Activated CD8-positive, alpha-beta memory T cell treated with anti-CD3 and anti-CD28 coated beads, Interleukin-2, amount 50 U/mL, for 1 hour (primary cell): Measurements from ENCODE around the gene SEMA4C.
A peak's percentile ranks its signal among the peaks of the same experiment; 100 is the strongest.

Experiments
- DNase-seq: peaks from one replicate; pipeline ENCODE4 v3.0.0-alpha.2; 2020; ENCODE audit errors: extremely low read depth

SEMA4C gene

DNA sequence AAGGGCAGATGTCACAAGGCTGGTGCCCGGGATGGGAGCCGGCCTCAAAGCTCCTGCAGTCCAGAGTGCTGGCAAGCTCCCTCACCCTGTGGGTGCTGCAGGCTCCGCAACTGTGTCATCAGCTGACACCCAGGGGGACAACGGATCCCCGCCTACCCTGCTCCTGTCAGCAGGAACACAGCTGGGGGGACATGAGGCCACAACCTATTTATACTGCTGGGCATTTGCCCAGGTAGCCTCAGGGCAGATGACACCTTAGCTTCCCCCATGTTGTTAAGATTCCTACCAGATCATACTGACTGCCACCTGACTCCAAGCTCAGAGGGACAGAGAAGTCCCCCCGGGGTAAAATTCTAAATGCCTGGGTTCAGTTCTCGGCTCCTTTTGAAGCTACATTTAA, 27.3 kb downstream of the SEMA4C start:
- no peak for DNase-seq

- no peak for DNase-seq
These were observed 28.0 kb downstream of the SEMA4C start for GRCh38 chr2:96841701-96842495.

DNA sequence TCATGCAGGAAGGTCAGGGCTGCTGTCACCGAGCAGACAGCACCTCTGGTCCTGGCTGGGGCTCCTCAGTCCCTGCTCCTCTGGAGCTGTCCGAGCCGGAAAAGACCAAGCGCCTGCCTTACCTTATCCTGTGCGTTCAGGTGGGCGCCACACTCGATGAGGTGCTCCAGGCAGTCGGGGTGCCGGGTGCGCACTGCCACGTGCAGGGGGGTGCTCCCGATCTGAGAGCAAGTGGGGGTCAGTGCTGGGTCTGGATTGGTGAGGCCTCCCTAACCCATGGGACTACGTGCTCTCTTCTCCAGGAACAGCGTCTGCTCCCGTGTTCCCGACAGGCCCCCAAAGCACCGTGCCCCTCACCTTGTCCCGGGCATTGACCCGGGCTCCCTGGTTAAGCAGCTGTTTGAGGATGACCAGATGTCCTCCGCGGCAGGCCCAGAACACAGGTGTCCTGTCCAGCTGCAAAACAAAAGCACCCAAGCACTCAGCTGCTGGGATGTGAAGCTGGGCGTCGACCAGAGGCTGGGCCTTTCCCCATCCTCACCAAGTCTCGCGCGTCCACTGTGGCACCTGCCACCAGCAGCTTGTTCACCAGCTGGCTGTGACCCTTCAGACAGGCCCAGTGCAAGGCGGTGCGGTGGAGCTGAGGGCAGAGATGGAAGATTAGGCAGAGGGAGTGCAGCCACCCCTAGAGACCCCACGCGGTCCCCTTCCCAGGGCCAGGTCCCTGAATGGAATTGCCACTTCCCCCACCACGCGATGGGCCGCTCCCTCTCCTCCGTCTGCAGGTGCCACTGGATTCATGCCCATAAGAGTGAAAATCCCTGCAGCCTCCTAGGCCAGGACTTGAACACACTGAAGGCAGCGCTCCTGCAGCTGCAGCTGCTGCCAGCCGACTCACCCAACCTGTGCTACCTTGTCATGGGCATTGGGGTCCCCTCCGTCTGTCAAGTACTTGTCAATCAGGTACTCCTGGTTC, 29.7 kb downstream of the SEMA4C start:
- no peak for DNase-seq

- DNase-seq: peak; percentile 54
These were observed 30.5 kb downstream of the SEMA4C start for GRCh38 chr2:96839293-96839874.

DNA sequence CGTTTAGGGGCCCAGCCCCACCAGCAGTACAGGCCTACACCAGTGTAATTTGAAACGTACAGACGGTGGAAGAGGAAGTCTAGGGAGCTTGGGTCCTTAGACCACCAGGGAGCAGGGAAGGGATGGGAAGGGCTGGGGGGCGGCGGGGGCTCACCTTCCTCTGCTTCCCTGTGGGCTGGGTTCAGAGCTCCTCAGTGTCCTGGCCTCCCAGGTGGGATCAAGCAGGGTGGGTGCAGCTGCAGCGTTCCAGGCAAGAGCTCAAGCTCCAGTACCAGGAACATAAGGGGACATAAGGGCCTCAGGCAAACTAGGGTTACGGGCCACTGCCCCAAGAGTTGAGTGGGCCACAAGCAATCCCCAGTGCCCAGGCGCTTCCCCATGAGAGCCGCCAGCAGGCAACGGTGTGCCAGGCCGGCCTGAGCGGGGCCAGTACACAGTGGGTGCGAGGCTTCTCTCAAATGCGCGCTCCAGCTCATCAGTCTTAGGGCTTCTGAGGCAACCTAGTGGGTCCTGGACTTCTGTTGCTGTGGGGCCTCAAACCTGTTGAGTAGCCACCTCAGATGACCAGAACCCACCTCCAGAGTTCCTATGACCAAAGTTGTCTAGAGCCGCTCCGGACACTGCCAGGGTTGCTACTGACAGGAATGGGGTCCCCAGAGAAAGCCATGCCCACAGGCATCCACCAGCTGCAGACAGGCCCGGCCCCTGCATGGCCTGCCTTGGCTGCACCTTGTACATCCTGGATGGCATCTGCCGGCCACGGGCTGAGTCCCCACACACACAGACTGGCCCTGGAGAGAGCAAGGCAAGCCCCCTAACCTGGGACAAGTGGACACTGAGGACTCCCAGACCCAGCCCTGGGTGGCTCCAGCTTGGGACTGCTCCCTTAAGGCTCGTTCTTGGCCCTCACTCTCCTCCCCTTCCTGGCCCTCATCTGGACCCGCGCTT, 31.3 kb downstream of the SEMA4C start:
- DNase-seq: no peak

DNA sequence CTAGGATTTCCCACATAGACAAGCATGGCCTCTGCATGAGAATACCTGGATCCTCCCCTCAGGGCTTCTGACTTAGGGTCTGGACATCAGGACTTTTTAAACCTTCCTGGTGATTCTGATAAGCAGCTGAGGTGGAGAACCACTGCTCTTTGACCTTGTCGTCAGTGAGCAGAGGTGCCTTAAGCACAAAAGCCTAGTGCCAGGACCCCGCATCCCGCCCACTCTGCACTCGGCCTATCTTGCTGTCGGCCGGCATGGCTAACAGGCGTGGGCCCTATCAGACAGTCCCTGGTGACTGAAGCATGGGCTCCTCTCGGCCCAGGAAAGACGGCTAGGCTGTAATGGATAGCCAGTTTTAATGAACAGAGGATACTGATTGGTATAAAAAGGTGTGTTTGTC, 32.3 kb downstream of the SEMA4C start:
- no peak for DNase-seq

DNA sequence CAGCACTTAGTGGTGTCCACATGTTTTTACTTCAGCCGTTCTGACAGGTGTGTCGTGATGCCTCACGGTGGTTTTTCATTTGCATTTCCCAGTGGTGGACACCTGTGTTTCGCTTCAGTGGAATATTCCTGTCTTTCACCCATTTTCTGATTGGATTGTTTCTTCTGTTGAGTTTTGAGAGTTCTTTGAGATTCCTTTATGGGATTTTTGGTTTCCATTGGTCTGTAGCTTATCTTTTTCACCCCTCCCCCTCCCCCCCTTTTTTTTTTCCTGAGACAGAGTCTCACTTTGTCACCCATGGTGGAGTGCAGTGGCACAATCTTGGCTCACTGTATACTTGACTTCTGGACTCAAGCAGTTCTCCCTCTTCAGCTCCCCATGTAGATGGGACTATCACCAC, 34.0 kb downstream of the SEMA4C start:
- DNase-seq: no peak

DNA sequence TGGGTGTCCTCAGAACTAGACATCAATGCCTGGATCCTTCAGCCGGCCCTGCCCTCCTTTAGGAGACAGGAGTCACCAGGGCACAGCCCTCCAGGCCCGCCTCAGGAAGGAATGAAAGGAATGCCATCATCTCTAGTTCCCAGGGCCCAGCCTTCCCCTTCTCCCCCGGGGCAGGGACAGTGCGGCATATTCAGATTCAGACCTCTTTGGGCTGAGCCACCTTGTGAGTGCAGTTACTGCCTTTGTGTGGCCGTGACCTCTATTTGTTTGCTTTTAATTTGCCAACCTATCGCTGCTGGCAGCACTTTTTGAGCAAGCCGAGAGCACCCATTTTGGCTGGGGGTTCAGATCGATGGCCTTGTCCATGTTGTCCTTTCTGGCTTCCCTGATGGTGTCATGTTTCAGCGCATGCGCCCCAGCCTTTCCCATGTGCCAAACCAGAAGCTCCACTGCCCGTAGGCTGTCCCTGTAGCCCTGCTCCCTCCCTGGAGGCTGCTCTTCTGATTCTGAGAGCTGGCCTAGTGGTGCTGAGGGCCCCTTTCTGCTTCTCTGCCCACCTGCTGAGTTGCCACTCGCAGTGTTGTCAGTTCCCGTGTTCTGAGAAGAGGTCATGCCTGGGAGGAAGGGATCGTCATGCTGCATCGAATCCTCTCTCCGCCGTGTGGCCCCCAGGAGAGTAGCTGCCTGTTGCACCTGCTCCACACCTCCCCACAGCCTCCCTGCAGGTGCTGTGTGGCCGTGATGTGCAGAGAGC, 36.9 kb downstream of the SEMA4C start:
- DNase-seq: no peak

GRCh38 chr2:96832408-96832753, 37.5 kb downstream of the SEMA4C start:
- no peak for DNase-seq

DNA sequence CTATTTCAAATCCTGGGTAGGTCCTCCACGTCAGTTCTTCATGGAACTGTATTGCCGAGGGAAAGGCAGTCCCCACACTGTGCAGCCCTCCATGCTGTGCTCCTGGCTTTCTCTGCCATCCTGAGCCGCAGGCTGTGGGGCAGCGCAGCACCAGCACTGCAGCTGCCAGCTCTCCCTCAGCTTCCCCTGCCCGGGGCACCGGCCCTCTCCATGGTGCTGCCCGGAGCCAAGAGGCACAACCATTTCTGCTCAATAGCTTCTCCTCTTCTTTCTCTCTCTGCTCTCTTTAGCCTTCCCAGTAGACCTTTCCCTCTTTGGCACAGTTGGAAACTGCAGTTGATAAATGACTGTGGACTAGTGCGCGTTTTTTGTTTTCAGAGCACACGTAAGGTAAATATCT, 38.2 kb downstream of the SEMA4C start:
- DNase-seq: no peak

DNA sequence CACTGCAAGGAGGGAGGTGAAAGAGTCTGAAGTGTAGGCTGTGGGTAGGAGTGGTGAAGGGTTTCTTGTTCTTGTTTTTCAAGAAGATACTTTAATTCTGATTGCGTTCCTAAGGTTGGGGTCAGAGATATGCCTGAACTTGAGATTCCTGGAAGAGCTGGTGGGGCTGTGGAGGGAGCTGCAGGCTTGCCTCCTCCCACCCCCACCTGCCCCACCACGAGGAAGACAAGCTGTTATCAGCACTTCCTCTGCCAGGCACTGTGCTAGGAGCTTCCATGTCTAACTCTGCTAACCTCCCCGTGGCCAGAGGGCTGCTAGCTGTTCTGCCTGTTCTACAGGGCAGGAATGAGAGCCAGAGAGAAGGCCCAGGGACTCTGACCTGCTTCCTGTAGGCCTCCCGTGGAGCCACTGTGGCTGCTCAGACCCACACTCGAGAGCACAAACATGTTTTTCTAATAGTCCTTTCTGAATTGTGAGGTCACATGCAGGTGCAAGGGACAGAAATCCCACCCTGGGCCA, 39.8 kb downstream of the SEMA4C start:
- no peak for DNase-seq

DNA sequence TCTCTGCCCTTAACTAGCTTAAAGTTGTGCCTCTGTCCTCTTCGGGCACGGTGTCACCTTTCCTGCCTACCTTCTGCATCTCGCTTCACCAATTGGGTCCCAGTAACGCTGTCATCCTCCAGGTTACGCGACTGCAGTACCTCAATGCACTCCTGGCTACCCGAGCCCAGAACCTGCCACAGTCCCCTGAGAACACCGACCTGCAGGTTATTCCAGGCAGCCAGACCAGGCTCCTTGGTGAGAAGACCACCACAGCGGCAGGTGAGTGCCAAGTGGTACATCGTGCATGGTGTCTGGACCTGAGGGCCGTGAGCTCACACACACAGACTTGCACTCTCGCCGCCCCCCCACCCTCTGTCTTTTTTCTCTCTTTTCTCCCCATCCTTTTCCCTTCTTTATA, 41.0 kb downstream of the SEMA4C start:
- DNase-seq: no peak

- no peak for DNase-seq
These were observed 41.4 kb downstream of the SEMA4C start for GRCh38 chr2:96828436-96828835.

DNA sequence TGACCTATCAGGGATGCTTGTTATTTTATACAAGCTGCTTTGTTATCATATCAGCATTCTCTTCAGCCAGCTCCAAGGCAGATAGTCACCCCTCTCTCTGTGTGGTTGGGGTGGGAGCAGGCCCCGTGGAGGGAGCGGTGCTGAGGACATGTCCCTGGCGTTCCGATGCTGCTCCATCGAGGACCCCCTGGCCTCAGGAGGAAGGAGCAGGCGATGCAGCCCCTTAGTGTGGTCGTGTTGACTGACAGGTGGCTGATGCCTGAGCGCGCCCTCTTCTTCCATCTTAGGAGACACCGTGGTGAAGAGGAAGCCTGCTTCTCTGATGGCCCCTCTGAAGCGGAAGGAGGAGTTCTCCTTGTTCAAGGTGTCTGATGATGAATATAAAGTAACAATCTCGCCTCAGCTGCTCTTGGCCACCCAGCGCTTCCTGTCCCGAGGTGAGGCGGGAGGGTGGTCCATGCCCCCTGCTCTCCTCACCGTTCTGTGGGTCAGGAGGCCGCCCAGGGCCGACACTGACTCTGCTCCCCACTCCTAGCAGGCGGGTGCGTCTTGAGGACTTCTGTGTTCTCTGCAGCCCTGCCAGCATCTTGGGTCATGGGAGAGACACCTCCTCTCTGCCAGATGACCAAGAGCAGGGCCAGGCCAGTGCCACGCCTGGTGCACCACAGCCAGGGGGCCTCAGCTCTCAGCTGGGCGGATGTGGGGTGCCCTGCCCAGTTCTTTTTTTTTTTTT, 43.2 kb downstream of the SEMA4C start:
- DNase-seq: no peak

- DNase-seq: no peak
These were observed 44.8 kb downstream of the SEMA4C start for GRCh38 chr2:96825057-96825456.

- DNase-seq: no peak
These were observed 45.6 kb downstream of the SEMA4C start for GRCh38 chr2:96824079-96824870.

DNA sequence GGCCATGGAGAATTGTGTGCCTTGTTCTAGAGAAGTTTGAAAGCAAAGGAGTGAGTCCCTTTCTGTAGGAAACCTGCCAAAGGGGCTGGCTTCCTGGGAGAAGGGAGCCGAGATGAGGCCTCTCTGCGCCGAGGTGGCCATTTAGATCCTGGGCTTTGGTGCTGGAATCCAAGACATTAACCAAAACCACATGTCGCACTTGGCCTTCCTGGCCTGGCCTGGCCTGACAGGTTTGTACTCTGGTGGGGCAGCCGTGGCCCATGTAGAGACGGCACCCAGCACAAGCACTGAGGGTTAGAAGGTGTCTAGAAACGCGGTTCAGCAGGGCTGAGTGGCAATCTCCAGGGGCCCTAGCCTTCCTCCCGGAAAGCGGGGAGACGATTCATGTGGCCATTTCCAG, 46.7 kb downstream of the SEMA4C start:
- DNase-seq: no peak

DNA sequence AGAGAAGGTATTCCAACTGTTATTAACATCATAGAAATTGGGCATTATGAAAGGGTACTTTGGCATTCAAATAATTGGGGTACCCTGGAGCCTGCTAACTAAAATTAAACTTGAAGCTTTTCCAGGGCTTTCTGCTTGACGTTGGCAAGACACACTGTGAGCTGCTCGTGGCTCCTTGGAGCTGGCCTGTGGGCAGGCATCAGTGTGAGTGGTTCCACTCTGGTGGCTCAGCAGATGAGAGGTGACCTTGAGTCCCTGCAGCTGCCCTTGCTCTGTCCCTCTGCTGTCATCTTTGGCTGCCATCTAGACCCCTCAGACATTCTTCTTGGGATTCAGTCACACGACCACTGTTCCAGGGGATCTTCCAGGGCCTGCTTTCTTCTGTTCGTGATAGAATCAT, 47.1 kb downstream of the SEMA4C start:
- no peak for DNase-seq

DNA sequence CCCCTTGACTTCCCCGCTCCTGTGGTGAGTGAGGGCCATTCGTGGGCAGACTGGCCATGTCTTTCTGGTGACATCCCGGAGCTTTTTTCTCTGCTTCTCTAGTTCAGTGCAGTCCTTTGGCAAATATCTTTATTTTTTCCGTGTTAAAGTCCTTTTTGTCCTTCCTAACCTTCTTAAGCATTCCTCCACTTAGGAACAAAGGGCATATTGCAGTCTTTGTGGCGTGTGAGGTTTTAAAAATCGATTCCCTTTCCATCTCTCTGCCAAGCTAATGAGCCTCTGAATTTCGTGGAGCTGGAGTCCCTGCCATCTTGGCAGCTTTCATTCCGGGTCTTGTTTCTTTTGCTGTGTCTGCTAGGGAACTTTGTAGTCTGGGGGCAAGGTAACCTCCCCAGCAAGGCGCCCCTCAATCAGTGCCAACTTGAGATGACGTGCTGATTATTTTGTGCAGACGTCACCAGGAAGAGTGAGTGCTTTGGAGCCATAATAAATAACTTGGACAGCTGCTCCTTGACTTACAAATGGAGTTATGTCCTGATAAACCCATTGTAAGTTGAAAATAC, 48.7 kb downstream of the SEMA4C start:
- no peak for DNase-seq
